ENCODE results near the gene CCDC138.

The CCDC138 gene

GRCh38 chr2:108918156-108918874, 131.7 kb downstream of the CCDC138 start:
- no peak for DNase-seq

GRCh38 chr2:108918941-108919341, 132.4 kb downstream of the CCDC138 start:
- ATAC-seq = no peak
- DNase-seq = no peak

More at GRCh38 chr2:108918156-108918874, 131.7 kb downstream of the CCDC138 start:
- no peak for ATAC-seq

GRCh38 chr2:108919571-108920373, 133.2 kb downstream of the CCDC138 start:
- no peak for DNase-seq
- ATAC-seq = no peak

GRCh38 chr2:108920686-108921085, 134.1 kb downstream of the CCDC138 start:
- no peak for DNase-seq
- ATAC-seq = no peak

GRCh38 chr2:108921096-108922030, 134.8 kb downstream of the CCDC138 start:
- DNase-seq = no peak
- no peak for ATAC-seq

GRCh38 chr2:108922141-108922915, 135.8 kb downstream of the CCDC138 start:
- DNase-seq (no peak), ATAC-seq (no peak)

GRCh38 chr2:108923019-108923700, 136.6 kb downstream of the CCDC138 start:
- no peak for DNase-seq

GRCh38 chr2:108923736-108924579, 137.4 kb downstream of the CCDC138 start:
- DNase-seq (no peak), ATAC-seq (no peak)

More at GRCh38 chr2:108923019-108923700, 136.6 kb downstream of the CCDC138 start:
- ATAC-seq = no peak

GRCh38 chr2:108924580-108925251, 138.1 kb downstream of the CCDC138 start:
- DNase-seq (no peak), ATAC-seq (no peak)

- DNase-seq = no peak
- no peak for ATAC-seq
Measured at GRCh38 chr2:108925286-108925685, 138.7 kb downstream of the CCDC138 start.

- ATAC-seq = no peak
Measured at GRCh38 chr2:108925735-108926134, 139.2 kb downstream of the CCDC138 start.

More at GRCh38 chr2:108925735-108926134, 139.2 kb downstream of the CCDC138 start:
- DNase-seq = no peak
